Measurements from ENCODE around the gene FAM117A.

Gene FAM117A

GRCh38 chr17:49779739-49780231 lies 15.9 kb upstream of the FAM117A start:
- TF ChIP-seq CREB1 (IDR thresholded peaks at IDR 0.05; ENCODE audit: low read depth) (no peak), RAD21 (IDR thresholded peaks at IDR 0.05; ENCODE audit: low read depth) (peak; percentile 53; the same call in 1 of the 2 replicates)

GRCh38 chr17:49779156-49779738 lies 15.3 kb upstream of the FAM117A start:
- TF ChIP-seq FOXM1 (IDR thresholded peaks at IDR 0.05; ENCODE audit: borderline replicate concordance, low read depth), result no peak
- TF ChIP-seq TCF12 (IDR thresholded peaks at IDR 0.05; ENCODE audit: low read depth), result no peak
- TF ChIP-seq USF1 (IDR thresholded peaks at IDR 0.05), result no peak

GRCh38 chr17:49777563-49777962 lies 13.6 kb upstream of the FAM117A start:
- no peak for TF ChIP-seq REST (IDR thresholded peaks at IDR 0.05; ENCODE audit: low read depth)
- TF ChIP-seq USF1 (IDR thresholded peaks at IDR 0.05), result no peak
- no peak for TF ChIP-seq EGR1 (IDR thresholded peaks at IDR 0.05)
- TF ChIP-seq CREB1 (IDR thresholded peaks at IDR 0.05; ENCODE audit: low read depth), result no peak
- no peak for TF ChIP-seq MAX (IDR thresholded peaks at IDR 0.05)
- TF ChIP-seq NFIC (IDR thresholded peaks at IDR 0.05), result no peak
- TF ChIP-seq TEAD4 (IDR thresholded peaks at IDR 0.05), result no peak
- TF ChIP-seq YY1 (IDR thresholded peaks at IDR 0.05; ENCODE audit: low read depth), result no peak
- TF ChIP-seq ZBTB7A (IDR thresholded peaks at IDR 0.05; ENCODE audit: low read depth), result no peak
- no peak for TF ChIP-seq CEBPB (IDR thresholded peaks at IDR 0.05)
- no peak for TF ChIP-seq FOXM1 (IDR thresholded peaks at IDR 0.05; ENCODE audit: borderline replicate concordance, low read depth)
- TF ChIP-seq RAD21 (IDR thresholded peaks at IDR 0.05; ENCODE audit: low read depth), result no peak
- no peak for TF ChIP-seq TCF12 (IDR thresholded peaks at IDR 0.05; ENCODE audit: low read depth)
- TF ChIP-seq EP300 (IDR thresholded peaks at IDR 0.05; ENCODE audit: borderline replicate concordance), result no peak
- no peak for TF ChIP-seq TAF1 (IDR thresholded peaks at IDR 0.05; ENCODE audit: low read depth)

- TF ChIP-seq MAX (IDR thresholded peaks at IDR 0.05) (no peak), REST (IDR thresholded peaks at IDR 0.05; ENCODE audit: low read depth) (no peak), EP300 (IDR thresholded peaks at IDR 0.05; ENCODE audit: borderline replicate concordance) (no peak), TAF1 (IDR thresholded peaks at IDR 0.05; ENCODE audit: low read depth) (no peak)
Observed at GRCh38 chr17:49776551-49777300, 12.8 kb upstream of the FAM117A start.

GRCh38 chr17:49775546-49776260 lies 11.8 kb upstream of the FAM117A start:
- TF ChIP-seq EGR1 (IDR thresholded peaks at IDR 0.05) (no peak), TEAD4 (IDR thresholded peaks at IDR 0.05) (no peak), FOXM1 (IDR thresholded peaks at IDR 0.05; ENCODE audit: borderline replicate concordance, low read depth) (no peak), CREB1 (IDR thresholded peaks at IDR 0.05; ENCODE audit: low read depth) (no peak), USF1 (IDR thresholded peaks at IDR 0.05) (no peak), MAX (IDR thresholded peaks at IDR 0.05) (no peak), EP300 (IDR thresholded peaks at IDR 0.05; ENCODE audit: borderline replicate concordance) (no peak), RAD21 (IDR thresholded peaks at IDR 0.05; ENCODE audit: low read depth) (no peak), TAF1 (IDR thresholded peaks at IDR 0.05; ENCODE audit: low read depth) (no peak), ZBTB7A (IDR thresholded peaks at IDR 0.05; ENCODE audit: low read depth) (no peak), TCF12 (IDR thresholded peaks at IDR 0.05; ENCODE audit: low read depth) (no peak), YY1 (IDR thresholded peaks at IDR 0.05; ENCODE audit: low read depth) (no peak), NFIC (IDR thresholded peaks at IDR 0.05) (no peak), CEBPB (IDR thresholded peaks at IDR 0.05) (no peak), REST (IDR thresholded peaks at IDR 0.05; ENCODE audit: low read depth) (no peak)
